Measurements from ENCODE around the gene CD300A. TPM values are rescaled to one million over a fixed set of nuclear protein-coding genes. Genes with fewer than 3 reads are reported as not detected.
"Not testable (repeated sequence)": the region's sequence is repeated elsewhere in the genome, so short reads cannot be mapped to it uniquely, and the experiment has no call there.

Gene CD300A
- polyA plus RNA-seq, 1 donor (not counting 4 experiments of a cell fraction or from before 2014, with no cell fraction given): 0.07 TPM

- Histone ChIP-seq H3K9ac (ENCODE audit: control insufficient read depth, extremely low read depth, insufficient read depth, low read length) (no peak overlapping the region), H3K79me2 (ENCODE audit: control insufficient read depth, insufficient read depth, low read length) (no peaks in the 10 kb centered on the region), H3K27ac (ENCODE audit: control insufficient read depth, insufficient read depth, low read length) (no peak overlapping the region), H3K4me2 (ENCODE audit: control insufficient read depth, extremely low read depth, insufficient read depth, low read depth, low read length) (no peak overlapping the region), H3K4me3 (ENCODE audit: control insufficient read depth in 2 of 3, extremely low read depth in 1 of 3, insufficient read depth in 2 of 3, low read depth in 1 of 3, low read length in 3 of 3) (no peak overlapping the region), H3K9me3 (ENCODE audit: control insufficient read depth, low read depth, low read length) (no peaks in the 10 kb centered on the region), H3K36me3 (ENCODE audit: control insufficient read depth in 2 of 2, extremely low read depth in 1 of 2, insufficient read depth in 2 of 2, low read length in 2 of 2) (no peaks in the 10 kb centered on the region), H3K9me1 (ENCODE audit: control insufficient read depth, extremely low read depth, insufficient read depth, low read length) (no peaks in the 10 kb centered on the region), H3K4me1 (ENCODE audit: control insufficient read depth, extremely low read depth, insufficient read depth, low read length) (no peaks in the 10 kb centered on the region), H2AFZ (ENCODE audit: control insufficient read depth, low read length) (no peak overlapping the region), H4K20me1 (ENCODE audit: control insufficient read depth, extremely low read depth, insufficient read depth, low read length) (no peaks in the 10 kb centered on the region), H3K27me3 (ENCODE audit: control insufficient read depth, extremely low read depth, insufficient read depth, low read length) (no peaks in the 10 kb centered on the region)
- no peak for DNase-seq (ENCODE audit: low read depth, low spot score)
- no peak for TF ChIP-seq EZH2 (IDR thresholded peaks at IDR 0.05; ENCODE audit: low read length)
- no peak for TF ChIP-seq CTCF (optimal IDR thresholded peaks at IDR 0.05 in 1 of 3, IDR thresholded peaks at IDR 0.05 in 1 of 3, conservative IDR thresholded peaks at IDR 0.05 in 1 of 3; ENCODE audit: extremely low read depth in 1 of 3, insufficient read depth in 2 of 3, low read length in 3 of 3)
- FAIRE-seq: no peak
- dilution Hi-C loops (cut with MboI; ENCODE audit: extremely low pct_ligation_motif_present, low sequenced_read_pairs): no loop called here
Measured at GRCh38 chr17:74499992-74500391, 33.6 kb downstream of the CD300A start.

- no peak for DNase-seq (ENCODE audit: low read depth, low spot score)
Measured at GRCh38 chr17:74502861-74503260, 36.4 kb downstream of the CD300A start.

GRCh38 chr17:74503949-74504348 lies 37.5 kb downstream of the CD300A start:
- DNase-seq (ENCODE audit: low read depth, low spot score): not testable (repeated sequence)

More at GRCh38 chr17:74502861-74503260, 36.4 kb downstream of the CD300A start:
- dilution Hi-C loops (cut with MboI; ENCODE audit: extremely low pct_ligation_motif_present, low sequenced_read_pairs): no loop called here
- no peaks in the 10 kb centered on the region for H4K20me1 ChIP-seq (ENCODE audit: control insufficient read depth, extremely low read depth, insufficient read depth, low read length)
- no peak overlapping the region for H3K9ac ChIP-seq (ENCODE audit: control insufficient read depth, extremely low read depth, insufficient read depth, low read length)
- no peaks in the 10 kb centered on the region for H3K9me3 ChIP-seq (ENCODE audit: control insufficient read depth, low read depth, low read length)
- no peak for FAIRE-seq
- no peak overlapping the region for H3K4me3 ChIP-seq (ENCODE audit: control insufficient read depth in 2 of 3, extremely low read depth in 1 of 3, insufficient read depth in 2 of 3, low read depth in 1 of 3, low read length in 3 of 3)
- H3K9me1 ChIP-seq (ENCODE audit: control insufficient read depth, extremely low read depth, insufficient read depth, low read length): no peaks in the 10 kb centered on the region
- H3K27me3 ChIP-seq (ENCODE audit: control insufficient read depth, extremely low read depth, insufficient read depth, low read length): no peaks in the 10 kb centered on the region
- H3K4me2 ChIP-seq (ENCODE audit: control insufficient read depth, extremely low read depth, insufficient read depth, low read depth, low read length): no peak overlapping the region
- H3K36me3 ChIP-seq (ENCODE audit: control insufficient read depth in 2 of 2, extremely low read depth in 1 of 2, insufficient read depth in 2 of 2, low read length in 2 of 2): no peaks in the 10 kb centered on the region
- H3K4me1 ChIP-seq (ENCODE audit: control insufficient read depth, extremely low read depth, insufficient read depth, low read length): no peaks in the 10 kb centered on the region
- no peak overlapping the region for H2AFZ ChIP-seq (ENCODE audit: control insufficient read depth, low read length)
- no peak overlapping the region for H3K27ac ChIP-seq (ENCODE audit: control insufficient read depth, insufficient read depth, low read length)
- no peaks in the 10 kb centered on the region for H3K79me2 ChIP-seq (ENCODE audit: control insufficient read depth, insufficient read depth, low read length)
- TF ChIP-seq CTCF (optimal IDR thresholded peaks at IDR 0.05 in 1 of 3, IDR thresholded peaks at IDR 0.05 in 1 of 3, conservative IDR thresholded peaks at IDR 0.05 in 1 of 3; ENCODE audit: extremely low read depth in 1 of 3, insufficient read depth in 2 of 3, low read length in 3 of 3): no peak
- no peak for TF ChIP-seq EZH2 (IDR thresholded peaks at IDR 0.05; ENCODE audit: low read length)

More at GRCh38 chr17:74503949-74504348, 37.5 kb downstream of the CD300A start:
- H3K27me3 ChIP-seq (ENCODE audit: control insufficient read depth, extremely low read depth, insufficient read depth, low read length); H3K9ac ChIP-seq (ENCODE audit: control insufficient read depth, extremely low read depth, insufficient read depth, low read length); H3K36me3 ChIP-seq (ENCODE audit: control insufficient read depth in 2 of 2, extremely low read depth in 1 of 2, insufficient read depth in 2 of 2, low read length in 2 of 2); FAIRE-seq; dilution Hi-C loops (cut with MboI; ENCODE audit: extremely low pct_ligation_motif_present, low sequenced_read_pairs); H3K27ac ChIP-seq (ENCODE audit: control insufficient read depth, insufficient read depth, low read length); H3K9me1 ChIP-seq (ENCODE audit: control insufficient read depth, extremely low read depth, insufficient read depth, low read length); H3K4me1 ChIP-seq (ENCODE audit: control insufficient read depth, extremely low read depth, insufficient read depth, low read length); H4K20me1 ChIP-seq (ENCODE audit: control insufficient read depth, extremely low read depth, insufficient read depth, low read length); H3K4me2 ChIP-seq (ENCODE audit: control insufficient read depth, extremely low read depth, insufficient read depth, low read depth, low read length); H3K9me3 ChIP-seq (ENCODE audit: control insufficient read depth, low read depth, low read length); H3K79me2 ChIP-seq (ENCODE audit: control insufficient read depth, insufficient read depth, low read length); H2AFZ ChIP-seq (ENCODE audit: control insufficient read depth, low read length); H3K4me3 ChIP-seq (ENCODE audit: control insufficient read depth in 2 of 3, extremely low read depth in 1 of 3, insufficient read depth in 2 of 3, low read depth in 1 of 3, low read length in 3 of 3): not testable (repeated sequence)
